Measurements from ENCODE around the gene TPK1. TPM values are rescaled to one million over a fixed set of nuclear protein-coding genes. Genes with fewer than 3 reads are reported as not detected.

TPK1 gene
- total RNA-seq, 4 donors from 2014 or later: 0.59 to 178 (median 8.8) TPM

GRCh38 chr7:144455040-144455404, 380.8 kb downstream of the TPK1 start:
- Histone ChIP-seq H3K27ac (no peak overlapping the region), H3K36me3 (no peaks in the 10 kb centered on the region), H3K27me3 (no peaks in the 10 kb centered on the region), H3K9me3 (no peaks in the 10 kb centered on the region), H3K4me1 (no peaks in the 10 kb centered on the region), H3K4me3 (no peak overlapping the region)
- DNase-seq: no peak
- TF ChIP-seq CTCF (IDR thresholded peaks at IDR 0.05) (no peak), POLR2A (IDR thresholded peaks at IDR 0.05) (no peak)
- intact Hi-C loops (cut with DNase I; ENCODE audit: low total_unique reads): no loop called here

- Histone ChIP-seq H3K27ac (no peak overlapping the region), H3K36me3 (no peaks in the 10 kb centered on the region), H3K27me3 (no peaks in the 10 kb centered on the region), H3K4me1 (no peaks in the 10 kb centered on the region), H3K4me3 (no peak overlapping the region), H3K9me3 (no peaks in the 10 kb centered on the region)
- TF ChIP-seq POLR2A (IDR thresholded peaks at IDR 0.05) (no peak), CTCF (IDR thresholded peaks at IDR 0.05) (no peak)
- DNase-seq: no peak
- intact Hi-C loops (cut with DNase I; ENCODE audit: low total_unique reads): no loop called here
These were observed 381.4 kb downstream of the TPK1 start for GRCh38 chr7:144454256-144455039.

GRCh38 chr7:144452064-144452463, 383.8 kb downstream of the TPK1 start:
- TF ChIP-seq CTCF (IDR thresholded peaks at IDR 0.05) (no peak), POLR2A (IDR thresholded peaks at IDR 0.05) (no peak)
- Histone ChIP-seq H3K27ac (no peak overlapping the region), H3K36me3 (no peaks in the 10 kb centered on the region), H3K9me3 (no peaks in the 10 kb centered on the region), H3K4me3 (no peak overlapping the region), H3K27me3 (no peaks in the 10 kb centered on the region), H3K4me1 (no peaks in the 10 kb centered on the region)
- DNase-seq: no peak
- intact Hi-C loops (cut with DNase I; ENCODE audit: low total_unique reads): no loop called here

GRCh38 chr7:144445590-144445989, 390.3 kb downstream of the TPK1 start:
- Histone ChIP-seq H3K27ac (no peak overlapping the region), H3K4me1 (no peaks in the 10 kb centered on the region), H3K27me3 (no peaks in the 10 kb centered on the region), H3K9me3 (no peaks in the 10 kb centered on the region), H3K36me3 (no peaks in the 10 kb centered on the region), H3K4me3 (no peak overlapping the region)
- DNase-seq: no peak
- intact Hi-C loops (cut with DNase I; ENCODE audit: low total_unique reads): no loop called here
- TF ChIP-seq POLR2A (IDR thresholded peaks at IDR 0.05): no peak
- TF ChIP-seq CTCF (IDR thresholded peaks at IDR 0.05): no peak

- intact Hi-C loops (cut with DNase I; ENCODE audit: low total_unique reads): no loop called here
- Histone ChIP-seq H3K27me3 (no peaks in the 10 kb centered on the region), H3K9me3 (no peaks in the 10 kb centered on the region), H3K4me1 (no peaks in the 10 kb centered on the region), H3K36me3 (no peaks in the 10 kb centered on the region), H3K4me3 (no peak overlapping the region), H3K27ac (no peak overlapping the region)
- TF ChIP-seq CTCF (IDR thresholded peaks at IDR 0.05) (no peak), POLR2A (IDR thresholded peaks at IDR 0.05) (no peak)
- DNase-seq: no peak
These were observed 396.1 kb downstream of the TPK1 start for GRCh38 chr7:144439717-144440205.

Measured in uterus (tissue), 4 donors.